GM19463 (cell line): ENCODE data around the gene MAP3K7.

Experiments
- ATAC-seq: cut with Tn5 transposase; IDR thresholded peaks from one replicate; pipeline ENCODE4 v1.9.1; 2021; ENCODE audit warnings: mild to moderate bottlenecking, moderate library complexity; ENCODE audit not compliant: unreplicated experiment

Gene MAP3K7

GRCh38 chr6:90533615-90534336 is 53.1 kb downstream of the MAP3K7 start:
- ATAC-seq: no peak

GRCh38 chr6:90530882-90531281 is 56.0 kb downstream of the MAP3K7 start:
- no peak for ATAC-seq

DNA sequence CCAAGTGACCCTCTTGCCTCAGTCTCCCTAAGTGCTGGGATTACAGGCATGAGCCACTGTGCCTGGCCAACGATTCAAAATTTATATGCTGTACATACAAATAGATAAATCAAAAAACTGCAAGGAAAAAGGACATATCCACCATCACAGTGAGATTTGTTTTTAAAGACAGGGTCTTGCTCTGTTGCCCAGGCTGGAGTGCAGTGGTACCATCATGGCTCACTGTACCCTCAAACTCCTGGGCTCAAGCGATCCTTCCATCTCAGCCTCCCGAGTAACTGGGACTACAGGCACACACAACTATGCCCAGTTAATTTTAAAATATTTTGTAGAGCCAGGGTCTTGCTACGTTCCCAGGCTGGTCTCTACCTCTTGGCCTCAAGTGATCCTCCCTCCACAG is 61.5 kb downstream of the MAP3K7 start:
- no peak for ATAC-seq

DNA sequence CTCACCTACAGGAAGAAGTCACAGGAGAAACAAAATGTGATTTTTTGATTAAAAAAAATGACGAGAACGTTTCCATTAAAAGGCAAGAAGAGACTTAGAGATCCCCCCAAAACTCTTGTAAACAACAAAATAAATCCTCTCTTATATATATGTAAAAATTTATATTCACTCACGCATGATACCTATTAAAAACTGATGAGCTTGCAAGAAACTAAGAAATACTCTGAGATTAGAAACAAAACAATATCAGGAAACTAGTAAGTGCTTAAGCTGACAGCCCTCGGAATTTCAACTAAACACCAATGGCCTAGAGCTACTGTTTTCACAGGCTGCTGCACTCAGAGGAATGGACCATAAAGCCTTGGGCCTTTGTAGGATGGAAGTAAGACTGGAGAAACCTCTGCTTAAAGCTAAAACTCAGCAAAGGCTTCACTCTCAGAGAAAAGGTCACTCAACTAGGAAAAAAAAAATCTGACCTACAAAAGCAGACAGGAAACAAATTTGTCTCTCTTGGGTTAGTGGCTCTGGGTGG is 63.0 kb downstream of the MAP3K7 start:
- no peak for ATAC-seq

GRCh38 chr6:90521955-90522354 is 64.9 kb downstream of the MAP3K7 start:
- ATAC-seq: no peak

GRCh38 chr6:90516074-90516660 is 70.7 kb downstream of the MAP3K7 start:
- no peak for ATAC-seq

- ATAC-seq: no peak
Measured at GRCh38 chr6:90514496-90514895, 72.4 kb downstream of the MAP3K7 start.

GRCh38 chr6:90508753-90509152 is 78.1 kb downstream of the MAP3K7 start:
- no peak for ATAC-seq

DNA sequence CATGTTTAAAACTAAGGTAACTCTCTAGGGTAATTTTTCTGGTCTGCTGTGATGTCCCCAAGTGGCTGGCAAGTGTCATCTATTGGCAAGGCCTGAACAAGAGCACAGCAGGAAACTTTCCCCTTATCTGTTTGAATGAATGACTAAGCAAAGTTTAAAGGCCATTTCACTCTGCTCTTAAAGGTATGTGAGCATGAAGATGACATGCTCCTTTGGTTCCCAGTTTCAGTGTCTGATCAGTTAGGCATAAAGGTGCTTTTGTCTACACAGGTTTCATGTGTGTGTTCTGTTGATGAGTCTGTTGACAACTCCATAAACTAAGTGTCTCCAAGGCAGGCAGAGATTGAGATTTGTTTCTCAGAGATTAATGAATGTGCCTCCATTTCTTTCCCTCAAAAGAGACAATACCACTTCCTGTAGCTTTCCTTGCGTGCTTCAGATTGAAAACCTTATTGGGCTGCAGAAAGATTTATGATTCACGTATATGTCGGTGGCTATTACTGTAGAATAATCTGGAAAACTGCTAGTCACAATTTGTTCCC is 83.9 kb downstream of the MAP3K7 start:
- peak; percentile 93 for ATAC-seq

- no peak for ATAC-seq
Measured at GRCh38 chr6:90502381-90502780, 84.5 kb downstream of the MAP3K7 start.

GRCh38 chr6:90500458-90500857 is 86.4 kb downstream of the MAP3K7 start:
- no peak for ATAC-seq

- no peak for ATAC-seq
Measured at GRCh38 chr6:90497411-90497810, 89.5 kb downstream of the MAP3K7 start.

GRCh38 chr6:90496258-90497016 is 90.4 kb downstream of the MAP3K7 start:
- no peak for ATAC-seq

DNA sequence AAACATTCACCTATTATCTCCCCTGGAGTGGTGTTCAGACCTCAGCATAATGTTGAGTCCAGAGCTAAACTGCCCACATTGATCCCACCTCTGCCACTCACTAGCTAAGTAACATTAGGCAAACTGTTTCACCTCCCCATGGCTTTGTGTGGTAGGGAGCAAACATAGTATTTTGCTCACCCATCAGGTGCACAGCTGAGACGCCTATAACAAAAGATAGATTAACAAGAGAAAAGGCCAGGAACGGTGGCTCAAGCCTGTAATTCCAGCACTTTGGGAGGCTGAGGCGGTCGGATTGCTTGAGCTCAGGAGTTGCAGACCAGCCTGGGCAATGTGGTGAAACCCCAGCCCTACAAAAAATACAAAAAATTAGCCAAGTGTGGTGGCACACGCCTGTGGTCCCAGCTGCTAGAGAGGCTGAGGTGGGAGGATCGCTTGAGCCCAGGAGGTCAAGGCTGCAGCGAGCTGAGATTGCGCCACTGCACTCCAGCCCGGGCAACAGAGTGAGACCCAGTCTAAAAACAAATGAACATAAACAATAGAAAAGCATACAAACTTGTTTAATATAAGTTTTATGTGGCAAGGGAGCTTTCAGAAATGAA is 91.6 kb downstream of the MAP3K7 start:
- no peak for ATAC-seq

DNA sequence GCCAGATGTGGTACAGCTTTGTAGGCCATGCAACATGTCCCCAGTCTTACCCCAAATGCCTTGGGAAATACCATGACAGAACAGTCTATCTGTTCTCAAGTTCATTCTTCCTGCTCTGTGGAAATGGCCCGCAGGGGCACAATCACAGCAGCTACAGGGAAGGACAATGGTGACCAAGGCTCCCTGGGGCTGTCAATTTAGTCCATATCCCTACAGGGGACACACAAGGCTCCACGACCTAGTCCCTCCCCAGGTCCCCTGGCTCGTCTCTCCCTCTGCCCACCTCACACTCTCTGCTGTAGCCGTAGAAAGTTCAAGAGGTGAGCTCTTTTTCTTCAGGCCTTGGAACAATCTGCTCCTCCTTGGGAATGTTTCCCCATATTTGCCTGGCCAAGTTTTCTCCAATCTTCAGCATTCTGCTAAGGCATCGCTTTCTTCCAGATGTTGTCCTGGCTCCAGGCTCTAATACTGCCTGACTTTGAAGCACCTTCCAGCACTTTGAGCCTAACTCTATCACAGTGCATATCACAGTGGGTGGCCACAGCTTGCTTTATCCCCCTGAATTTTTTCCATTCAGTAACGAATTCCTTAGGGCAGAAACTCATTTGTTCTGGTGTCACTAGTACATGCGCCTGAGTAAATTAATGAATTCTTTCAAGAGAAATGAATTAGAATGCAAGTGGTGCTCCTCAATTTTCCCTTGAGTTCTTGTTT is 92.6 kb downstream of the MAP3K7 start:
- no peak for ATAC-seq

DNA sequence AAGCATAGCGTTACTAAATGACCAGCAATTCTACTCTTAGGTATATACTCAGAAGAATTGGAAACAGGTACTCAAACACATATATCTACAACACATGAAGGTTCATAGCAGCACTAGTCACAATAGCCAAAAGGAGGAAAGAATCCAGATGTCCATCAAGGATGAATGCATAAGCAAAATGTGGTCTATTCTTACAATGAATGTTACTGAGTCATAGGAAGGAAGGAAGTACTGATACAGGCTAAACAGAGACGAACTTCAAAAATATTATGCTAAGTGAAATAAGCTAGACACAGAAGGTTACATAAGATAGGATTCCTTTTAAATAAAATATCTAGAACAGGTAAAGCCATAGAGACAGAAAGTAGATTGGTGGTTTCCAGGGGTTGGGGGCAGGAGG is 93.5 kb downstream of the MAP3K7 start:
- no peak for ATAC-seq

DNA sequence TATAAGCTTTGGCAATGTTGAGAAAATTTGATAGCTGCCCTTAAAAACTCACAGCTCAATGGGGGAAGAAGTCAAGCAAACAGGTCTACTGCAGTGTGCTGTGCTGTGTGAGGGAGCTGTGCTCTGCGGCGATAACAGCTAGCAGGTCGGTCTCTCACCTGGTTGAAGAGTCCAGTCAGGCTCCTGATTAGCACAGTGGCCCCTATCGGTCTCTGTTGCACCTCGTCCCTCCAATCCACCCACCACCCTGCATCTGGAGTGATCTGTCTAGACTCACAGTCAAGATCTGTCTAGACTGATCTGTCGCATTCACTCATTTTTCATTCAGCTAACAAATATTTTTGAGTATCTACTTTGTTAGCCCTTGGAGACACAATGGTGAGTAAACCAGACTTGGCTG is 94.1 kb downstream of the MAP3K7 start:
- ATAC-seq: no peak

GRCh38 chr6:90492369-90492768 is 94.5 kb downstream of the MAP3K7 start:
- no peak for ATAC-seq

- no peak for ATAC-seq
Measured at GRCh38 chr6:90490030-90490716, 96.7 kb downstream of the MAP3K7 start.

- ATAC-seq: no peak
Measured at GRCh38 chr6:90488816-90489215, 98.1 kb downstream of the MAP3K7 start.
